Lung (tissue), 12 donors: ENCODE measurements around the gene NKAP. TPM values are rescaled to one million over a fixed set of nuclear protein-coding genes. Genes with fewer than 3 reads are reported as not detected.
A peak's percentile ranks its signal among the peaks of the same experiment; 100 is the strongest.
"Not testable (repeated sequence)": the region's sequence is repeated elsewhere in the genome, so short reads cannot be mapped to it uniquely, and the experiment has no call there.

ENCODE experiments used
- ATAC-seq: fragments of 200-7000 bp; cut with Tn5 transposase; one replicate; pipeline ENCODE4 v1.9.1; 2020; ENCODE audit warnings: moderate number of reproducible peaks; ENCODE audit not compliant: insufficient read depth, low FRiP score
- DNase-seq, 3 donors: peaks; one replicate each; pipeline ENCODE4 v3.0.0-alpha.2; 2013 to 2017
- H3K27ac ChIP-seq, 2 donors: one replicate each; pipeline ENCODE4 v1.5.1; 2013; ENCODE audit warnings: mild to moderate bottlenecking in 2 of 2, moderate library complexity in 2 of 2, control low read depth in 1 of 2, inconsistent platforms in 1 of 2, low read depth in 1 of 2, low read length in 1 of 2
- H3K27me3 ChIP-seq, 3 donors: one replicate each; pipeline ENCODE4 v1.5.1; 2013; ENCODE audit warnings: low read length in 2 of 3; ENCODE audit not compliant: control insufficient read depth in 3 of 3, insufficient read depth in 3 of 3
- H3K36me3 ChIP-seq, 4 donors: one replicate each; pipeline ENCODE4 v1.5.1; 2013; ENCODE audit warnings: low read length in 4 of 4, mild to moderate bottlenecking in 1 of 4, moderate library complexity in 1 of 4; ENCODE audit not compliant: control insufficient read depth in 4 of 4, insufficient read depth in 4 of 4
- H3K4me1 ChIP-seq, 5 donors: one replicate each; pipeline ENCODE4 v1.5.1; 2013; ENCODE audit warnings: low read length in 5 of 5, mild to moderate bottlenecking in 2 of 5, moderate library complexity in 1 of 5; ENCODE audit not compliant: control insufficient read depth in 5 of 5, insufficient read depth in 5 of 5
- H3K4me3 ChIP-seq: one replicate; pipeline ENCODE4 v1.5.1; 2013; ENCODE audit warnings: mild to moderate bottlenecking, control low read depth, moderate library complexity
- H3K9ac ChIP-seq, 2 donors: one replicate each; pipeline ENCODE4 v1.5.1; 2013; ENCODE audit warnings: low read length in 2 of 2, control low read depth in 1 of 2; ENCODE audit not compliant: insufficient read depth in 1 of 2
- H3K9me3 ChIP-seq, 4 donors: one replicate each; pipeline ENCODE4 v1.5.1; 2013; ENCODE audit warnings: low read length in 3 of 4, mild to moderate bottlenecking in 1 of 4, moderate library complexity in 1 of 4; ENCODE audit not compliant: control insufficient read depth in 4 of 4, insufficient read depth in 3 of 4
- WGBS, 2 donors: extraction: QIAGEN DNeasy Blood & Tissue Kit; methylation state at CpG; one replicate each; pipeline ENCODE4 v1.1.7; 2013; 5-methylcytosine and 5-hydroxymethylcytosine counted together
- polyA plus RNA-seq, 2 donors: library from polyadenylated mRNA; stranded (reverse); fragments of 200-250 nt; gene quantifications; one replicate each; pipeline ENCODE4 v1.2.1, GENCODE V29; 2013
- total RNA-seq, 2 donors: library from RNA; depleted of rRNA in 1 of 2; stranded (reverse); fragments of >200 nt in 1 of 2; gene quantifications; one replicate each; pipeline ENCODE4 v1.2.1, GENCODE V29; 2014 to 2021
- TF ChIP-seq, protein P1 (sequence below): IDR thresholded peaks from 2 replicates; pipeline ENCODE4 v1.5.1; 2012; ENCODE audit warnings: mild to moderate bottlenecking; ENCODE audit errors: control extremely low read depth, extremely low read depth
- donor health status: control.
- donor health status: control.
- donor health status: Bipolar disorder and iron deficiency.
- donor health status: healthy.
- donor health status: DM: yes; HTN: yes; CAD: no.

NKAP gene
- total and polyA plus RNA-seq, 4 donors = 4.7 to 9.8 (median 8.4) TPM

DNA sequence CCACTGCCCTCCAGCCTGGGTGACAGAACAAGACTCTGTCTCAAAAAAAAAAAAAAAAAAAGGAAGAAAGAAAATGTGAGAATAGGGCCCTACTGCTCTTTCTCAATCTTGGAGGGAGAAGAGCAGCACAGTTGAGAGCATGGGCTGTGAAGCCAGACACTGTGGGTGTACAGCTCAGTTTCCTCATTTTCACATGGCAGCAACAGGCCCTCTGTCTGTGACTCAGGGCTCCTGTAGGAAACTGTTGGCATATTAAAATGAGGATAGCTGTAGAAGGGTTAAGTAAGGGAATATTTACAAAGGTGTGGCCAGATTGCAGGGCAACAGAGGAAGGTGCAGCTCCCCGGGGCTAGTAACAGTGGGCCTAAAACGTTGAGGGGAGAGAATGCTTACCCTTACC is 44.4 kb downstream of the NKAP start:
- no peak for ATAC-seq
- WGBS, 2 donors = 9 to 20% methylated on average over 2 of the region's 2 CpGs
- no peak overlapping the region for H3K4me3 ChIP-seq

GRCh38 chrX:119895843-119896326 is 47.7 kb downstream of the NKAP start, which contains the start of gene AKAP14:
AKAP14 (plus strand) TSS chrX:119895893; CDS start chrX:119903224, 7,331 bp downstream.
- 66 to 67% methylated on average over 4 of the region's 4 CpGs for WGBS, 2 donors
- Histone ChIP-seq H3K27ac (no peak within 1 kb of the TSS), H3K27me3 (no peaks in the 10 kb centered on the region), H3K36me3 (no peaks in the 10 kb centered on the region), H3K4me3 (no peak within 1 kb of the TSS), H3K9ac (no peak within 1 kb of the TSS), H3K9me3 (no peaks in the 10 kb centered on the region), H3K4me1 (no peaks in the 10 kb centered on the region)
- DNase-seq = peak; percentile 19 to 52 (median 37)
- no peak for ATAC-seq
- TF ChIP-seq, protein P1, sequence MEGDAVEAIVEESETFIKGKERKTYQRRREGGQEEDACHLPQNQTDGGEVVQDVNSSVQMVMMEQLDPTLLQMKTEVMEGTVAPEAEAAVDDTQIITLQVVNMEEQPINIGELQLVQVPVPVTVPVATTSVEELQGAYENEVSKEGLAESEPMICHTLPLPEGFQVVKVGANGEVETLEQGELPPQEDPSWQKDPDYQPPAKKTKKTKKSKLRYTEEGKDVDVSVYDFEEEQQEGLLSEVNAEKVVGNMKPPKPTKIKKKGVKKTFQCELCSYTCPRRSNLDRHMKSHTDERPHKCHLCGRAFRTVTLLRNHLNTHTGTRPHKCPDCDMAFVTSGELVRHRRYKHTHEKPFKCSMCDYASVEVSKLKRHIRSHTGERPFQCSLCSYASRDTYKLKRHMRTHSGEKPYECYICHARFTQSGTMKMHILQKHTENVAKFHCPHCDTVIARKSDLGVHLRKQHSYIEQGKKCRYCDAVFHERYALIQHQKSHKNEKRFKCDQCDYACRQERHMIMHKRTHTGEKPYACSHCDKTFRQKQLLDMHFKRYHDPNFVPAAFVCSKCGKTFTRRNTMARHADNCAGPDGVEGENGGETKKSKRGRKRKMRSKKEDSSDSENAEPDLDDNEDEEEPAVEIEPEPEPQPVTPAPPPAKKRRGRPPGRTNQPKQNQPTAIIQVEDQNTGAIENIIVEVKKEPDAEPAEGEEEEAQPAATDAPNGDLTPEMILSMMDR = no peak

More for the DNA sequence above, 44.4 kb downstream of the NKAP start:
- H3K27me3 ChIP-seq = no peaks in the 10 kb centered on the region
- DNase-seq = no peak
- H3K4me1 ChIP-seq = no peaks in the 10 kb centered on the region
- TF ChIP-seq, protein P1 = no peak
- no peak overlapping the region for H3K9ac ChIP-seq
- no peaks in the 10 kb centered on the region for H3K9me3 ChIP-seq
- no peaks in the 10 kb centered on the region for H3K36me3 ChIP-seq
- no peak overlapping the region for H3K27ac ChIP-seq

GRCh38 chrX:119891961-119892692 is 51.4 kb downstream of the NKAP start:
- not testable (repeated sequence) for H3K9ac ChIP-seq, H3K27ac ChIP-seq, ATAC-seq, DNase-seq, H3K4me1 ChIP-seq, H3K36me3 ChIP-seq, H3K27me3 ChIP-seq, H3K9me3 ChIP-seq, H3K4me3 ChIP-seq
- WGBS, 2 donors = 71 to 73% methylated on average over 16 of the region's 16 CpGs

DNA sequence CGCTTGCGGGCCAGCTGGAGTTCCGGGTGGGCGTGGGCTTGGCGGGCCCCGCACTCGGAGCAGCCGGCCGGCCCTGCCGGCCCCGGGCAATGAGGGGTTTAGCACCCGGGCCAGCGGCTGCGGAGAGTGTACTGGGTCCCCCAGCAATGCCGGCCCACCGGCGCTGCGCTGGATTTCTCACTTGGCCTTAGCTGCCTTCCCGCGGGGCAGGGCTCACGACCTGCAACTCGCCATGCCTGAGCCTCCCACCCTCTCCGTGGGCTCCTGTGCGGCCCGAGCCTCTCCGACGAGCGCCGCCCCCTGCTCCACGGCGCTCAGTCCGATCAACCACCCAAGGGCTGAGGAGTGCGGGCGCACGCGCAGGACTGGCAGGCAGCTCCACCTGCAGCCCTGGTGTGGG is 52.9 kb downstream of the NKAP start:
- not testable (repeated sequence) for H3K27ac ChIP-seq, H3K4me1 ChIP-seq, H3K36me3 ChIP-seq, H3K9ac ChIP-seq, H3K4me3 ChIP-seq, H3K9me3 ChIP-seq, ATAC-seq, DNase-seq, H3K27me3 ChIP-seq
- 86 to 99% methylated on average over 10 to 36 of the region's 36 CpGs for WGBS, 2 donors
